H9 (cell line): Measurements from ENCODE around the gene CDK12. TPM values are rescaled to one million over a fixed set of nuclear protein-coding genes. Genes with fewer than 3 reads are reported as not detected.

Experiments
- DNase-seq: peaks from one replicate; pipeline ENCODE4 v3.0.0-alpha.2; 2017
- H2AFZ ChIP-seq: one replicate; pipeline ENCODE4 v1.6.1; 2013; ENCODE audit warnings: mild to moderate bottlenecking, low read length, control low read depth, moderate library complexity
- H2AK5ac ChIP-seq: 2 replicates; pipeline ENCODE4 v1.6.1; 2013; ENCODE audit warnings: low read length, control low read depth, mixed read lengths; ENCODE audit not compliant: insufficient read length
- H2BK120ac ChIP-seq: one replicate; pipeline ENCODE4 v1.6.1; 2013; ENCODE audit warnings: low read depth, mild to moderate bottlenecking, low read length, control low read depth, inconsistent platforms; ENCODE audit not compliant: poor library complexity, severe bottlenecking
- H2BK12ac ChIP-seq: 2 replicates; pipeline ENCODE4 v1.6.1; 2013; ENCODE audit warnings: low read length, control low read depth, mixed read lengths, low read depth; ENCODE audit not compliant: insufficient read length
- H2BK15ac ChIP-seq: 2 replicates; pipeline ENCODE4 v1.6.1; 2013; ENCODE audit warnings: low read depth, low read length, control low read depth
- H2BK20ac ChIP-seq: one replicate; pipeline ENCODE4 v1.6.1; 2013; ENCODE audit warnings: low read depth, mild to moderate bottlenecking, low read length, control low read depth, inconsistent platforms; ENCODE audit not compliant: poor library complexity, severe bottlenecking
- H2BK5ac ChIP-seq: 2 replicates; pipeline ENCODE4 v1.6.1; 2013; ENCODE audit warnings: low read length, control low read depth, mixed read lengths; ENCODE audit not compliant: insufficient read length
- H3K14ac ChIP-seq: 2 replicates; pipeline ENCODE4 v1.6.1; 2013; ENCODE audit warnings: low read length, control low read depth; ENCODE audit not compliant: insufficient read depth
- H3K18ac ChIP-seq: 2 replicates; pipeline ENCODE4 v1.6.1; 2013; ENCODE audit warnings: low read depth, mild to moderate bottlenecking, mixed read lengths, low read length, control low read depth; ENCODE audit not compliant: insufficient read length
- H3K23ac ChIP-seq: 2 replicates; pipeline ENCODE4 v1.6.1; 2013; ENCODE audit warnings: low read length, control low read depth, mixed read lengths, low read depth; ENCODE audit not compliant: insufficient read length
- H3K23me2 ChIP-seq: 2 replicates; pipeline ENCODE4 v1.6.1; 2013; ENCODE audit warnings: low read depth, mild to moderate bottlenecking, mixed read lengths, low read length, control low read depth; ENCODE audit not compliant: insufficient read length, poor library complexity, severe bottlenecking
- H3K27ac ChIP-seq: 2 replicates; pipeline ENCODE4 v1.5.1; 2013; ENCODE audit warnings: low read length, control low read depth, mixed read lengths, low read depth; ENCODE audit not compliant: insufficient read length
- H3K27me3 ChIP-seq: 2 replicates; pipeline ENCODE4 v1.6.1; 2013; ENCODE audit warnings: low read length, control low read depth, inconsistent platforms; ENCODE audit not compliant: insufficient read depth
- H3K4ac ChIP-seq: 2 replicates; pipeline ENCODE4 v1.6.1; 2013; ENCODE audit warnings: low read depth, mild to moderate bottlenecking, control low read depth, inconsistent platforms, low read length, moderate library complexity
- H3K4me1 ChIP-seq: 2 replicates; pipeline ENCODE4 v1.6.1; 2013; ENCODE audit warnings: low read length, control low read depth, inconsistent platforms; ENCODE audit not compliant: insufficient read depth
- H3K4me2 ChIP-seq: 2 replicates; pipeline ENCODE4 v1.6.1; 2013; ENCODE audit warnings: low read length, control low read depth, mixed read lengths; ENCODE audit not compliant: insufficient read length, insufficient read depth
- H3K56ac ChIP-seq: 2 replicates; pipeline ENCODE4 v1.6.1; 2013; ENCODE audit warnings: low read depth, mild to moderate bottlenecking, mixed read lengths, low read length, control low read depth; ENCODE audit not compliant: insufficient read length
- H3K79me1 ChIP-seq: 2 replicates; pipeline ENCODE4 v1.6.1; 2013; ENCODE audit warnings: low read depth, mild to moderate bottlenecking, moderate library complexity, low read length, control low read depth, inconsistent platforms; ENCODE audit not compliant: insufficient read depth, poor library complexity, severe bottlenecking
- H3K79me2 ChIP-seq: 2 replicates; pipeline ENCODE4 v1.6.1; 2013; ENCODE audit warnings: low read length, control low read depth, inconsistent platforms; ENCODE audit not compliant: insufficient read depth
- H3K9ac ChIP-seq: 2 replicates; pipeline ENCODE4 v1.6.1; 2013; ENCODE audit warnings: low read length, control low read depth, mixed read lengths; ENCODE audit not compliant: insufficient read length; ENCODE audit errors: extremely low read depth
- H3K9me3 ChIP-seq: one replicate; pipeline ENCODE4 v1.6.1; 2013; ENCODE audit warnings: low read depth, low read length, inconsistent platforms; ENCODE audit not compliant: control insufficient read depth
- H3T11ph ChIP-seq: one replicate; pipeline ENCODE4 v1.6.1; 2013; ENCODE audit warnings: mild to moderate bottlenecking, low read length, control low read depth, inconsistent platforms
- H4K20me1 ChIP-seq: one replicate; pipeline ENCODE4 v1.6.1; 2013; ENCODE audit not compliant: control insufficient read depth, insufficient read length, insufficient read depth
- H4K5ac ChIP-seq: 2 replicates; pipeline ENCODE4 v1.6.1; 2013; ENCODE audit warnings: low read depth, mild to moderate bottlenecking, mixed read lengths, low read length, control low read depth; ENCODE audit not compliant: insufficient read length
- H4K8ac ChIP-seq: replicated peaks from 2 replicates; pipeline ENCODE4 v1.6.1; 2013; ENCODE audit warnings: low read length, control low read depth, mixed read lengths, low read depth; ENCODE audit not compliant: insufficient read length
- H4K91ac ChIP-seq: 2 replicates; pipeline ENCODE4 v1.6.1; 2013; ENCODE audit warnings: low read depth, mild to moderate bottlenecking, moderate library complexity, mixed read lengths, low read length, control low read depth; ENCODE audit not compliant: insufficient read length
- H3K27ac Mint-ChIP-seq, 3 experiments: 2 replicates in 2 of 3; 3 replicates in 1 of 3; pipeline ENCODE4 v1.8.0; 2020 to 2021; ENCODE audit warnings: mixed read lengths in 3 of 3, mild to moderate bottlenecking in 1 of 3, moderate library complexity in 1 of 3
- H3K27me3 Mint-ChIP-seq: 2 replicates; pipeline ENCODE4 v1.8.0; 2021; ENCODE audit warnings: low read depth, mild to moderate bottlenecking, moderate library complexity, mixed read lengths
- H3K36me3 Mint-ChIP-seq, 3 experiments: 2 replicates in 2 of 3; 3 replicates in 1 of 3; pipeline ENCODE4 v1.8.0; 2020 to 2021; ENCODE audit warnings: low read depth in 3 of 3, mixed read lengths in 3 of 3; ENCODE audit not compliant: insufficient read depth in 1 of 3
- H3K4me1 Mint-ChIP-seq, 2 experiments: 2 replicates each; pipeline ENCODE4 v1.8.0; 2020; ENCODE audit warnings: mixed read lengths in 2 of 2
- H3K4me3 Mint-ChIP-seq, 2 experiments: 2 replicates in 1 of 2; 3 replicates in 1 of 2; pipeline ENCODE4 v1.8.0; 2020 to 2021; ENCODE audit warnings: mild to moderate bottlenecking in 2 of 2, mixed read lengths in 2 of 2, moderate library complexity in 1 of 2
- H3K9me3 Mint-ChIP-seq, 2 experiments: 2 replicates in 1 of 2; 3 replicates in 1 of 2; pipeline ENCODE4 v1.8.0; 2020; ENCODE audit warnings: mild to moderate bottlenecking in 2 of 2, mixed read lengths in 2 of 2, moderate library complexity in 1 of 2
- CTCF ChIP-seq: fragments of 200-600 bp; sonication (generic); conservative IDR thresholded peaks from 3 replicates; pipeline ENCODE4 v1.8.0; 2021; ENCODE audit warnings: antibody characterized with exemption, mild to moderate bottlenecking
- total RNA-seq: library from RNA; stranded (reverse); gene quantifications from 2 replicates; pipeline ENCODE4 v1.2.1, GENCODE V29; 2021

The CDK12 gene
- total RNA-seq, 1 experiment from 2014 or later, result 87.6 TPM

DNA sequence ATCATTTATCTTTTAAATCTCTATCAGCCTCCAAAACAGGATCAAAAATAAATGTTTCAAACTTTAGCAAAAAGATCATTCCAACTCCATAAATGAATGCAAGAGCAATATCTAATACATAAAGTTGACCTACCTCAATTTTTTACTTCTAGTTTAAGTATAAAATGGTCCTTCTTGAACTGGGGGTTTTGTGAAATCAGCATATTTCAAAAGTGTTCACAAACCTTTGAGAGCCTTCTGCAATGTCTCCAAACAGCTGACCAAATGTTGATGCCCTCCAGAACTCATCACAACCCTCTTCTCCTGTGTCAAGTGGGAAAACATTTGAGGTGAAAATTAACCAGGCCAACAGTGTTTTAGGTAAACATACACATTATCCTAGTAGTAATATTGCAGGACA is 18.0 kb upstream of the CDK12 start:
- H4K5ac ChIP-seq, result no peak overlapping the region
- Mint-ChIP-seq H3K4me3 (no peak overlapping the region), H3K9me3 (no peaks in the 10 kb centered on the region), H3K27ac (no peak overlapping the region), H3K4me1 (no peaks in the 10 kb centered on the region), H3K36me3 (peaks cover 37 to 85% (median 61%) of the 10 kb centered on the region in 3 experiments), H3K27me3 (no peaks in the 10 kb centered on the region)
- no peak overlapping the region for H3K56ac ChIP-seq
- H3K23me2 ChIP-seq, result no peaks in the 10 kb centered on the region
- no peaks in the 10 kb centered on the region; the same call in 1 of the 2 replicates for H3K79me2 ChIP-seq
- H3K27ac ChIP-seq, result no peak overlapping the region
- H3K27me3 ChIP-seq, result no peaks in the 10 kb centered on the region
- DNase-seq, result no peak
- no peak overlapping the region for H2BK5ac ChIP-seq
- H3K18ac ChIP-seq, result no peak overlapping the region
- no peak overlapping the region for H3K4ac ChIP-seq
- H2AK5ac ChIP-seq, result no peak overlapping the region
- H4K20me1 ChIP-seq, result no peaks in the 10 kb centered on the region
- H3K23ac ChIP-seq, result no peak overlapping the region
- no peaks in the 10 kb centered on the region for H3K4me1 ChIP-seq
- H3T11ph ChIP-seq, result no peak overlapping the region
- H4K91ac ChIP-seq, result no peak overlapping the region
- no peak overlapping the region for H3K9ac ChIP-seq
- no peak overlapping the region for H2BK120ac ChIP-seq
- H3K14ac ChIP-seq, result no peak overlapping the region
- TF ChIP-seq CTCF, result no peak
- H3K79me1 ChIP-seq, result peaks cover 2% of the 10 kb centered on the region
- no peak overlapping the region for H2AFZ ChIP-seq
- H2BK15ac ChIP-seq, result no peak overlapping the region
- no peak overlapping the region for H4K8ac ChIP-seq
- no peak overlapping the region for H2BK20ac ChIP-seq
- H2BK12ac ChIP-seq, result no peak overlapping the region
- no peaks in the 10 kb centered on the region for H3K9me3 ChIP-seq
- no peak overlapping the region for H3K4me2 ChIP-seq
